Measurements from ENCODE around the gene COQ8B. TPM values are rescaled to one million over a fixed set of nuclear protein-coding genes. Genes with fewer than 3 reads are reported as not detected.

Gene COQ8B
- total and polyA plus RNA-seq, 10 donors = 18.4 to 40.2 (median 32.6) TPM

DNA sequence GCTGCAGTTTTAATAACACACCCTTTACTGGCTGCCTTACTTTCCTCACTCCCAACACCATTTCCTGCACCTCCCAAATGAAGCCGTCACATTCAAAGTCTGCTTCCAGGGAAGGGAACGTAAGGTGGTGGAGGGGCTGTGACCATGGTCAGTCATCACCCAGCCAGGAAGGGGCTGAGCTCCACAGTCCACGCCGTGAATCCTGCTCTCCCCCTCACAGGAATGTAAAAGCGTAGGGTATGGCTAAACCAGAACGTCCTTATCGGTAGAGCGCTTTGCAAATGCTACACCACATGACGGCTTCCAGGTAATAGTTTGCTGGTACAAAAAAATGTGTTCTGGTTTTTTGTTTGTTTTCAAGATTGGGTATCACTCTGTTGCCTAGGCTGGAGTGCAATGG, 33.2 kb downstream of the COQ8B start:
- 81 to 94% (median 90%) methylated on average over 9 of the region's 9 CpGs for WGBS, 5 donors

DNA sequence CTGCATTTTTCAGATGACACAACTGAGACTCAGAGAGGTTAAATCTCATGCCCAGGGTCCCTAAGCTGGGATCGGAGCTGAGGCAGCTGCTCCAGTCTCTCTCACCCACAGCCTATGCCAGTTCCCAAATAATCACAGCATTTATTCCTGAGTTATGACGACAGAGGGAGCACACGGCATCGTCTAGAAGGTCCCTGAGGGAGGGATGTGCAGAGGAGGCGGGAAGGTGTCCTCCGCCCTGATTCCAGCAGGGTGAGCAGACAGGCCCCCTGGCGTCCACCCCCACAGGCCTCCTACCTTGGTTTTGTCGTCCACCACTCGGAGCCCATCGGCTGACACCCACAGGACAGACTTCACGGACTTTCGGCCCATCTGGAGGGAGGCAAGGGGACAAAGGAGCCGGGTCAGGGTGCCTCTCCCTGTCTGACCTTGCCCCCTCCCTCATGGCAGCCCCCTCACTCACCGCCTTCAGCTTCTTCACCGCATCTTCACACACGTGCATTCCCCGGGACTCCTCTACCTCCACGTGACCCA, 34.2 kb downstream of the COQ8B start:
- Histone ChIP-seq H3K4me3 (no peak overlapping the region), H3K27me3 (replicated peaks in 1 of 7) (no peaks in the 10 kb centered on the region), H3K4me1 (peaks cover 0 to 9% (median 0%) of the 10 kb centered on the region in 6 donors), H3K36me3 (peaks cover 0 to 80% (median 16%) of the 10 kb centered on the region in 6 donors), H3K27ac (no peak overlapping the region), H3K9me3 (no peaks in the 10 kb centered on the region)
- 90 to 96% (median 96%) methylated on average over 11 to 18 of the region's 18 CpGs for WGBS, 5 donors
- TF ChIP-seq, protein P1, sequence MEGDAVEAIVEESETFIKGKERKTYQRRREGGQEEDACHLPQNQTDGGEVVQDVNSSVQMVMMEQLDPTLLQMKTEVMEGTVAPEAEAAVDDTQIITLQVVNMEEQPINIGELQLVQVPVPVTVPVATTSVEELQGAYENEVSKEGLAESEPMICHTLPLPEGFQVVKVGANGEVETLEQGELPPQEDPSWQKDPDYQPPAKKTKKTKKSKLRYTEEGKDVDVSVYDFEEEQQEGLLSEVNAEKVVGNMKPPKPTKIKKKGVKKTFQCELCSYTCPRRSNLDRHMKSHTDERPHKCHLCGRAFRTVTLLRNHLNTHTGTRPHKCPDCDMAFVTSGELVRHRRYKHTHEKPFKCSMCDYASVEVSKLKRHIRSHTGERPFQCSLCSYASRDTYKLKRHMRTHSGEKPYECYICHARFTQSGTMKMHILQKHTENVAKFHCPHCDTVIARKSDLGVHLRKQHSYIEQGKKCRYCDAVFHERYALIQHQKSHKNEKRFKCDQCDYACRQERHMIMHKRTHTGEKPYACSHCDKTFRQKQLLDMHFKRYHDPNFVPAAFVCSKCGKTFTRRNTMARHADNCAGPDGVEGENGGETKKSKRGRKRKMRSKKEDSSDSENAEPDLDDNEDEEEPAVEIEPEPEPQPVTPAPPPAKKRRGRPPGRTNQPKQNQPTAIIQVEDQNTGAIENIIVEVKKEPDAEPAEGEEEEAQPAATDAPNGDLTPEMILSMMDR (IDR thresholded peaks at IDR 0.05 in 8 of 11, conservative IDR thresholded peaks at IDR 0.05 in 3 of 11) = no peak
- TF ChIP-seq POLR2AphosphoS5 (IDR thresholded peaks at IDR 0.05) = no peak
- no peak for TF ChIP-seq POLR2A (IDR thresholded peaks at IDR 0.05)
- DNase-seq = no peak
- intact Hi-C loops (cut with DNase I; ENCODE audit: low total_unique reads) = no loop called here

More for the DNA sequence above, 33.2 kb downstream of the COQ8B start:
- Histone ChIP-seq H3K27ac (no peak overlapping the region), H3K36me3 (peaks cover 0 to 71% (median 11%) of the 10 kb centered on the region in 6 donors), H3K4me3 (no peak overlapping the region), H3K9me3 (no peaks in the 10 kb centered on the region), H3K4me1 (peaks cover 0 to 18% (median 0%) of the 10 kb centered on the region in 6 donors), H3K27me3 (replicated peaks in 1 of 7) (no peaks in the 10 kb centered on the region)
- TF ChIP-seq, protein P1 (IDR thresholded peaks at IDR 0.05 in 8 of 11, conservative IDR thresholded peaks at IDR 0.05 in 3 of 11) = no peak
- TF ChIP-seq POLR2A (IDR thresholded peaks at IDR 0.05) = no peak
- TF ChIP-seq POLR2AphosphoS5 (IDR thresholded peaks at IDR 0.05) = no peak
- DNase-seq = no peak
- intact Hi-C loops (cut with DNase I; ENCODE audit: low total_unique reads) = no loop called here

DNA sequence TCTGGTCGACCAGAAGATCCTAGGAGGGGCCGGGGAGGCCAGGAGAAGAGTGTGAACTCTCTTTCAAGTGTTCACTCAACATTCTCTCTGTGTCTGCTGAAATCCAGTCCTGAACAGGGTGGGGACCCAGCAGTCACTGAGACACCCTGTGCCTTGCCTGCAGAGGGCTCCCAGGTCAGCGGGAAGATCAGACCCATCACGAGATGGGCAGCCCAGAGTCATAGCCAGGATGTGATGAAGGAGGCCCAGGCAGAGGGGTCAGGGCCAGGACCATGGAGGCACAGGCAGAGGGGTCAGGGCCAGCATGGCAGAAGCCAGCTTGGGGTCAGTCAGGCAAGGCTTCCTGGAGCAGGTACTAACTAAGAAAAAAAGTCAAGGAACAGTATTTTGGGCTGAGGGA, 35.6 kb downstream of the COQ8B start:
- 74 to 94% (median 79%) methylated on average over 4 of the region's 4 CpGs for WGBS, 5 donors
- H3K27me3 ChIP-seq (replicated peaks in 1 of 7) = no peaks in the 10 kb centered on the region
- intact Hi-C loops (cut with DNase I; ENCODE audit: low total_unique reads) = no loop called here
- no peak for TF ChIP-seq POLR2AphosphoS5 (IDR thresholded peaks at IDR 0.05)
- TF ChIP-seq POLR2A (IDR thresholded peaks at IDR 0.05) = no peak
- TF ChIP-seq, protein P1 (IDR thresholded peaks at IDR 0.05 in 8 of 11, conservative IDR thresholded peaks at IDR 0.05 in 3 of 11) = no peak
- no peaks in the 10 kb centered on the region for H3K4me1 ChIP-seq
- no peak overlapping the region for H3K4me3 ChIP-seq
- H3K9me3 ChIP-seq = no peaks in the 10 kb centered on the region
- peaks cover 0 to 86% (median 27%) of the 10 kb centered on the region in 6 donors for H3K36me3 ChIP-seq
- no peak overlapping the region for H3K27ac ChIP-seq
- DNase-seq = no peak

DNA sequence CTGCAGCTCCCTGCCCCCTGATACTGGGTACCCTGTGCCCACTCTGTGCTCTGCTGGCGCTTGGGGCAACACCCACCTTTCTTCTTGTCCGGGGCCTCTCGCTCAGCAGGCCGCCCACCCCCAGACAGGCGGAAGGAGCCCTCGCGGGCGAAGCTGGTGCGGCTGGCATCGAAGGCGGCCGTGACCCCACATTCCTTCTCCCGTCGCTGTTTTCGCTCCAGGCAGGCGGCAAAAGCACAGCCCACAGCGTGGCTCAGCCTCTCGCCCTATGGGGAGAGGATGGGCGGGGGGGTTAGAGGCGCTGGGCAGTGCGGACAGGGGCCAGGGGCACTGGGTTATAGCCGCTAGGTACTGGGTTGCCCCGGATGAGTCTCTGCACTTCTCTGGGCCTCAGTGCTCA, 39.5 kb downstream of the COQ8B start:
- Histone ChIP-seq H3K4me1 (no peaks in the 10 kb centered on the region), H3K27ac (no peak overlapping the region), H3K27me3 (replicated peaks in 1 of 7) (no peaks in the 10 kb centered on the region), H3K36me3 (peaks cover 0 to 98% (median 45%) of the 10 kb centered on the region in 6 donors), H3K9me3 (no peaks in the 10 kb centered on the region), H3K4me3 (no peak overlapping the region)
- DNase-seq = no peak
- 94 to 97% (median 96%) methylated on average over 23 of the region's 23 CpGs for WGBS, 5 donors
- TF ChIP-seq POLR2A (IDR thresholded peaks at IDR 0.05) = no peak
- TF ChIP-seq POLR2AphosphoS5 (IDR thresholded peaks at IDR 0.05) = no peak
- TF ChIP-seq, protein P1 (IDR thresholded peaks at IDR 0.05 in 8 of 11, conservative IDR thresholded peaks at IDR 0.05 in 3 of 11) = no peak
- intact Hi-C loops (cut with DNase I; ENCODE audit: low total_unique reads) = no loop called here
